Measurements from ENCODE around the gene KCNJ15.

Gene KCNJ15

GRCh38 chr21:38247738-38248510 is 8.9 kb upstream of the KCNJ15 start:
- TF ChIP-seq CTCF (IDR thresholded peaks at IDR 0.05; ENCODE audit: low read depth, low read length): no peak
- no peaks in the 10 kb centered on the region for H3K36me3 ChIP-seq
- no peaks in the 10 kb centered on the region for H3K27me3 ChIP-seq
- no peaks in the 10 kb centered on the region for H3K4me1 ChIP-seq
- no peak overlapping the region for H3K4me3 ChIP-seq (ENCODE audit: low read depth, low read length)
- no peaks in the 10 kb centered on the region for H3K9me3 ChIP-seq
- no peak for DNase-seq

GRCh38 chr21:38249256-38249655 is 7.5 kb upstream of the KCNJ15 start:
- TF ChIP-seq CTCF (IDR thresholded peaks at IDR 0.05; ENCODE audit: low read depth, low read length): no peak
- H3K4me3 ChIP-seq (ENCODE audit: low read depth, low read length): no peak overlapping the region
- no peak for DNase-seq
- no peaks in the 10 kb centered on the region for H3K27me3 ChIP-seq
- no peaks in the 10 kb centered on the region for H3K9me3 ChIP-seq
- no peaks in the 10 kb centered on the region for H3K4me1 ChIP-seq
- no peaks in the 10 kb centered on the region for H3K36me3 ChIP-seq

- H3K36me3 ChIP-seq: no peaks in the 10 kb centered on the region
- DNase-seq: no peak
- H3K4me3 ChIP-seq (ENCODE audit: low read depth, low read length): no peak overlapping the region
- no peak for TF ChIP-seq CTCF (IDR thresholded peaks at IDR 0.05; ENCODE audit: low read depth, low read length)
- H3K27me3 ChIP-seq: no peaks in the 10 kb centered on the region
- no peaks in the 10 kb centered on the region for H3K9me3 ChIP-seq
- H3K4me1 ChIP-seq: no peaks in the 10 kb centered on the region
Measured at GRCh38 chr21:38249696-38250278, 7.0 kb upstream of the KCNJ15 start.

GRCh38 chr21:38250991-38251418 is 5.8 kb upstream of the KCNJ15 start:
- no peak for DNase-seq
- Histone ChIP-seq H3K36me3 (no peaks in the 10 kb centered on the region), H3K4me3 (ENCODE audit: low read depth, low read length) (no peak overlapping the region), H3K4me1 (no peaks in the 10 kb centered on the region), H3K27me3 (no peaks in the 10 kb centered on the region), H3K9me3 (no peaks in the 10 kb centered on the region)
- no peak for TF ChIP-seq CTCF (IDR thresholded peaks at IDR 0.05; ENCODE audit: low read depth, low read length)

- DNase-seq: no peak
- H3K4me3 ChIP-seq (ENCODE audit: low read depth, low read length): no peak overlapping the region
- TF ChIP-seq CTCF (IDR thresholded peaks at IDR 0.05; ENCODE audit: low read depth, low read length): no peak
- H3K4me1 ChIP-seq: no peaks in the 10 kb centered on the region
- H3K9me3 ChIP-seq: no peaks in the 10 kb centered on the region
- no peaks in the 10 kb centered on the region for H3K36me3 ChIP-seq
- peaks cover 4% of the 10 kb centered on the region; the same call in 1 of the 2 replicates for H3K27me3 ChIP-seq
Measured at GRCh38 chr21:38254970-38255369, 1.8 kb upstream of the KCNJ15 start.

- no peak for TF ChIP-seq CTCF (IDR thresholded peaks at IDR 0.05; ENCODE audit: low read depth, low read length)
- Histone ChIP-seq H3K4me3 (ENCODE audit: low read depth, low read length) (no peak overlapping the region), H3K4me1 (no peaks in the 10 kb centered on the region), H3K36me3 (no peaks in the 10 kb centered on the region), H3K9me3 (no peaks in the 10 kb centered on the region), H3K27me3 (peaks cover 4% of the 10 kb centered on the region; the same call in 1 of the 2 replicates)
- no peak for DNase-seq
Measured at GRCh38 chr21:38255571-38256117, 1.1 kb upstream of the KCNJ15 start.

Data from BE2C (cell line).